ENCODE data around the gene RNPEPL1. TPM values are rescaled to one million over a fixed set of nuclear protein-coding genes. Genes with fewer than 3 reads are reported as not detected.
"Not testable (repeated sequence)": the region's sequence is repeated elsewhere in the genome, so short reads cannot be mapped to it uniquely, and the experiment has no call there.

The RNPEPL1 gene
- total RNA-seq, 2 experiments from 2014 or later, result 39.1 to 40.5 TPM

DNA sequence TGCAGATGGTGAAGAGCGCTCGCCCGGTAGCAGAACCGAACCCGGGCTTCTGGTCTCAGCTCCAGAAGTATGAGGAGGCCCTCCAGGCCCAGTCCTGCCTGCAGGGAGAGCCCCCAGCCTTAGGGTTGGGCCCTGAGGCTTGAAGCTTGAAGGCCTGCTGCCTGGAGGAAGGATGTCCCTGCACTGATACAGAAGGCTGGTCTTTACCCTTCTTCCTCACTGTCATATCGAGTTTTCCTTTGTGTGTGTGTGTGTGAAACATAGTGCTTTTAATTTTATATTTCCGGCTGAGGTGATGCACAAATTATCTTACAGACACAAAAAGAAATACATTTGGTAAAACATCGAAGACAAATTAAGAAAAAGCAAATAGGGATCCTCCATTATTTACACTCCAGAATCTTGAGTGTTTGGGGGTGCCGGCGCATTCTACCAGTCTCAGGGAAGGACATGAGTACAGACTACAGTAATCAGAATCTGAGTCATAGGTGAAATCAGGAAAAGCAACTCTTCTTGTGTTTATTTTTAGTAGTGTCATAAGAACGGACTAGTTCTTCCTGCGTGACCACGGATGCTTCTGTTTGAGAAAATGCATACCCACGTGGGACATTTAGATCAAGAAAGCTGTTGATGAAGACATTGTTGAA lies 6.8 kb upstream of the RNPEPL1 start:
- Mint-ChIP-seq H3K4me1 (ENCODE audit: low read depth) (peaks cover 69% of the 10 kb centered on the region), H3K9me3 (no peaks in the 10 kb centered on the region), H3K27ac (peak overlapping the region; percentile 91), H3K36me3 (ENCODE audit: low read depth) (peaks cover 59% of the 10 kb centered on the region), H3K27me3 (no peaks in the 10 kb centered on the region), H3K4me3 (peak overlapping the region; percentile 77)
- ATAC-seq (peak; percentile 1), DNase-seq (peak; percentile 30)
- TF ChIP-seq, protein P1, sequence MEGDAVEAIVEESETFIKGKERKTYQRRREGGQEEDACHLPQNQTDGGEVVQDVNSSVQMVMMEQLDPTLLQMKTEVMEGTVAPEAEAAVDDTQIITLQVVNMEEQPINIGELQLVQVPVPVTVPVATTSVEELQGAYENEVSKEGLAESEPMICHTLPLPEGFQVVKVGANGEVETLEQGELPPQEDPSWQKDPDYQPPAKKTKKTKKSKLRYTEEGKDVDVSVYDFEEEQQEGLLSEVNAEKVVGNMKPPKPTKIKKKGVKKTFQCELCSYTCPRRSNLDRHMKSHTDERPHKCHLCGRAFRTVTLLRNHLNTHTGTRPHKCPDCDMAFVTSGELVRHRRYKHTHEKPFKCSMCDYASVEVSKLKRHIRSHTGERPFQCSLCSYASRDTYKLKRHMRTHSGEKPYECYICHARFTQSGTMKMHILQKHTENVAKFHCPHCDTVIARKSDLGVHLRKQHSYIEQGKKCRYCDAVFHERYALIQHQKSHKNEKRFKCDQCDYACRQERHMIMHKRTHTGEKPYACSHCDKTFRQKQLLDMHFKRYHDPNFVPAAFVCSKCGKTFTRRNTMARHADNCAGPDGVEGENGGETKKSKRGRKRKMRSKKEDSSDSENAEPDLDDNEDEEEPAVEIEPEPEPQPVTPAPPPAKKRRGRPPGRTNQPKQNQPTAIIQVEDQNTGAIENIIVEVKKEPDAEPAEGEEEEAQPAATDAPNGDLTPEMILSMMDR (IDR thresholded peaks at IDR 0.05), result peak; percentile 45
- intact Hi-C loops (cut with micrococcal nuclease), result no loop called here
- POLR2A ChIA-PET, result interaction anchor here (1.0 to 13.3 kb wide), 5 partner anchors 8 to 66 kb away, joined by 3 to 118 read pairs (median 3); partner anchors contain the start of gene CAPN10
- CTCF ChIA-PET, result interaction anchor here (0.6 to 4.6 kb wide), 3 partner anchors 25 to 535 kb away, joined by 3 to 22 read pairs (median 4); partner anchors contain the start of gene CAPN10

DNA sequence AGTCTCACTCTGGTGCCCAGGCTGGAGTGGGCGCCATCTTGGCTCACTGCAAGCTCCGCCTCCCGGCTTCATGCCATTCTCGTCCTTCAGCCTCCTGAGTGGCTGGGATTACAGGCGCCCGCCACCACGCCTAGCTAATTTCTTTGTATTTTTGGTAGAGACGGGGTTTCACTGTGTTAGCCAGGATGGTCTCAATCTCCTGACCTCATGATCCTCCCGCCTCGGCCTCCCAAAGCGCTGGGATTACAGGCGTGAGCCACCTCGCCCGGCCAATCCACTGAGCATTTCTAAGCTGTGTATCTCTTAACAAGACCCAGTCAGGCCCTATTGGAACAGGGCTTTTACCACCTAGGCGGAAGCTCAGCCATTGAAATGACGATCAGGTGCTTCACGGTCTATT lies 5.1 kb upstream of the RNPEPL1 start:
- ChIA-PET POLR2A (interaction anchor here (0.6 to 13.3 kb wide), 3 partner anchors 17 to 799 kb away, joined by 3 to 118 read pairs (median 5); partner anchors contain the start of gene CAPN10), CTCF (interaction anchor here (1.9 to 5.3 kb wide), 3 partner anchors 17 to 49 kb away, joined by 9 to 37 read pairs (median 22); partner anchors contain the start of gene CAPN10)
- intact Hi-C loops (cut with micrococcal nuclease); H3K4me3 Mint-ChIP-seq; H3K27me3 Mint-ChIP-seq; ATAC-seq; H3K9me3 Mint-ChIP-seq; DNase-seq: not testable (repeated sequence)
- Mint-ChIP-seq H3K27ac (peak overlapping the region; percentile 91), H3K36me3 (ENCODE audit: low read depth) (peaks cover 56% of the 10 kb centered on the region), H3K4me1 (ENCODE audit: low read depth) (peaks cover 58% of the 10 kb centered on the region)

DNA sequence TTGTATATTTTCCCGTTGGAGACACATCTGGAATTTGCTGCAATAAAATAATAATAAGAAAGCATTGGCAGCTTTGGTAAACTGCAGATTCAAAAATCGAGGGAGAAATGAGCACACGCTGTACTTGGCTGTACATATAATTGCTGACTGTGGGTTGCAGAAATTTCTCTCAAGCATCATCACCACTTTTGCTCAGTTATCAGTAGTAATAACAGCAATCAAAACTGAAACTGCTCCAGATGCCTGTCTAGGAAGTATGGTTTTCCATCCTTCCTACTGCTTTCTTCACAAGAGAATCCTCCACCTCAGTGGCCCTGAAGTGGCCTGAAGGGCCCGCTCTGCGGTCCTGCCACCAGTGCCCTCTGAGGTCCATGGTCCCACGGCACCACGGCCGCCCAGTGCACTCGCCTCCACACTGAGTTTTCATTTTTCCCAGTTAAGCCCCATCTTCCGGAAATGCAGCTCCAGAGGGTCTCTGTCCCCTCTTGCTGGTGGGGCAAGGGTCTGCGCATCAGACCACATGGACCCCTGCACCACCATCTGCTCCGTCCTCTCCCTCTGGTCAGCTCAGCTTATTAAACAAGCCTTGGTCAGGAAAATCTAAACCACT lies 4.2 kb upstream of the RNPEPL1 start:
- peaks cover 49% of the 10 kb centered on the region for H3K4me1 Mint-ChIP-seq (ENCODE audit: low read depth)
- no peak for ATAC-seq
- peak overlapping the region; percentile 99 for H3K27ac Mint-ChIP-seq
- intact Hi-C loops (cut with micrococcal nuclease), result no loop called here
- CTCF ChIA-PET, result interaction anchor here (1.9 to 5.3 kb wide), 4 partner anchors 16 to 58 kb away, joined by 9 to 37 read pairs (median 21); partner anchors contain the start of gene CAPN10
- no peak for DNase-seq
- no peaks in the 10 kb centered on the region for H3K9me3 Mint-ChIP-seq
- TF ChIP-seq, protein P1 (IDR thresholded peaks at IDR 0.05), result no peak
- H3K36me3 Mint-ChIP-seq (ENCODE audit: low read depth), result peaks cover 47% of the 10 kb centered on the region
- POLR2A ChIA-PET, result interaction anchor here (0.6 to 13.3 kb wide), 4 partner anchors 16 to 799 kb away, joined by 3 to 118 read pairs (median 4); partner anchors contain the start of gene CAPN10
- no peaks in the 10 kb centered on the region for H3K27me3 Mint-ChIP-seq
- H3K4me3 Mint-ChIP-seq, result peak overlapping the region; percentile 98

DNA sequence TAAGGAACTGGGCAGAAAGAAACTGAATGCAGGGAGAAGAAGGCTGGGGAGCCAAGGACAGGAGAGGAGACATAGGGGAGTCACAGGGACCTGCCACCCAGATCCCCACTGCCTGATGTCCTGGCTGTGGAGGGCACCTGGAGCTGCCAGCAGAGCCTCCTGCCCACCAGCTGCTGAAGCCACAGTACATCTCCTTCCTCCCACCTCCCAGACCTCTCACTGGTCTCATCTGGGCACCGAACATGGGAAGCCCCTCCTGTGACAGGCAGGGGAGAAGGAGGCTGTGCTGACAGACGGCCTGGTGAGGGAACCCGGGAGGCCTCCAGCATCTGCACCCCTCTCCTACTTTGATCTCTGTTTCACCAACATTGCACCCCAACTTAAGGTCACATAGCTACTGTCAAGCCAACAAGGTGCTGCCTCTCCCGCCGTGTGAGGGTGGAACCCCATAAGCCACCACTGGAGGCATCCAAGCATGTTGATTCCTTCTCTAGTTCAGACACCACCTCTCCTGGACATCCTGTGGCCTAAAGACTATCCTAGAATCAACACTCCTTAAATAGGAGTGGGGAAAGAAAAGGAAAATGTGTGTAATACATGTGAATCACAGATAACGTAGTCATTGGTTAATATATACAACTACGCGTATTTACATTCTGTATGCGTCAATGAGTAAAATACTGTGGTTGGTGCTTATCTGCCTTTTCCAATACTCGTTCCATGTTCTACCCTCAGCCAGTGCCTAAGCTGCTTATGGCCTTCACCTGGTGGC lies 3.5 kb upstream of the RNPEPL1 start:
- H3K4me3 Mint-ChIP-seq, result peak overlapping the region; percentile 98
- intact Hi-C loops (cut with micrococcal nuclease), result loop anchor here (5.0 kb wide), 2 partner anchors 47 to 58 kb away; no protein-coding TSS in a partner anchor
- DNase-seq (peak; percentile 70), ATAC-seq (no peak)
- ChIA-PET CTCF (interaction anchor here (1.1 to 5.3 kb wide), 9 partner anchors 11 to 58 kb away, joined by 3 to 50 read pairs (median 20); partner anchors contain the start of gene CAPN10), POLR2A (interaction anchor here (0.8 to 13.3 kb wide), 8 partner anchors 15 to 257 kb away, joined by 3 to 118 read pairs (median 4); partner anchors contain the start of genes CAPN10 and GPR35)
- no peaks in the 10 kb centered on the region for H3K9me3 Mint-ChIP-seq
- H3K4me1 Mint-ChIP-seq (ENCODE audit: low read depth), result peaks cover 48% of the 10 kb centered on the region
- H3K27me3 Mint-ChIP-seq, result no peaks in the 10 kb centered on the region
- H3K27ac Mint-ChIP-seq, result peak overlapping the region; percentile 99
- TF ChIP-seq, protein P1 (IDR thresholded peaks at IDR 0.05), result peak; percentile 69
- peaks cover 40% of the 10 kb centered on the region for H3K36me3 Mint-ChIP-seq (ENCODE audit: low read depth)
